ENCODE results near the gene TMPRSS13. TPM values are rescaled to one million over a fixed set of nuclear protein-coding genes. Genes with fewer than 3 reads are reported as not detected.

Gene TMPRSS13
- total and polyA plus RNA-seq, 8 donors = 0.19 to 3.8 (median 1.2) TPM; not detected in 3

DNA sequence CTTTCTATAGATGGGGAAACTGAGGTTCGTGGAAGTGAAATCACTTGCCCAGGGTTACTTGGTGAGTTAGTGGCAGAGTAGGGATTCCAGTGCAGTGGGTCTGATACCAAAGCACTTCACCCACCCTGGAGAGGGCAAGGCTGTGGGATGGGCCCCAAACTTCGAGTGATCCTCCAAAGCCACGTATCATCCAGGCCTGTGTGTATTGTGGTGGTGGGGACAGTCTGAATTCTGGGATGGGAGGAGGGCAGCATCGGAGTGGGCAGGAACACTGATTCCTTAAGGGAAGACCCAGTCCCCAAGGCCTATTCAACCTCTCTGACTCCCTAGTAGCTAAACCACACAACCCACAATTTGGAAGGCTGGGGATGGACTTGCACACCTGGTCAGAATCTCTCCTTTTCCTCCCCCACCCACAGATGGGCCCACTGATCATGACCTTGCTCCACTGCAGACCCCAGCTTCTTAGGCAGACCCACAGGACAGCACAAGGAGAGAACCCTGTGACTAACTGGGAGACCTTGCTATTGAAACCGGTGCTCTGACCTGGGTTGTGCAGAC is 11.5 kb downstream of the TMPRSS13 start:
- H3K4me1 ChIP-seq = no peaks in the 10 kb centered on the region
- intact Hi-C loops (cut with DNase I; ENCODE audit: low total_unique reads) = no loop called here
- H3K36me3 ChIP-seq = no peaks in the 10 kb centered on the region
- no peak for DNase-seq
- no peak overlapping the region for H3K27ac ChIP-seq
- H3K27me3 ChIP-seq = peaks cover 0 to 8% (median 0%) of the 10 kb centered on the region in 3 donors
- TF ChIP-seq POLR2A (IDR thresholded peaks at IDR 0.05) (no peak), POLR2AphosphoS5 (IDR thresholded peaks at IDR 0.05) (no peak), EP300 (IDR thresholded peaks at IDR 0.05) (no peak)
- TF ChIP-seq, protein P1, sequence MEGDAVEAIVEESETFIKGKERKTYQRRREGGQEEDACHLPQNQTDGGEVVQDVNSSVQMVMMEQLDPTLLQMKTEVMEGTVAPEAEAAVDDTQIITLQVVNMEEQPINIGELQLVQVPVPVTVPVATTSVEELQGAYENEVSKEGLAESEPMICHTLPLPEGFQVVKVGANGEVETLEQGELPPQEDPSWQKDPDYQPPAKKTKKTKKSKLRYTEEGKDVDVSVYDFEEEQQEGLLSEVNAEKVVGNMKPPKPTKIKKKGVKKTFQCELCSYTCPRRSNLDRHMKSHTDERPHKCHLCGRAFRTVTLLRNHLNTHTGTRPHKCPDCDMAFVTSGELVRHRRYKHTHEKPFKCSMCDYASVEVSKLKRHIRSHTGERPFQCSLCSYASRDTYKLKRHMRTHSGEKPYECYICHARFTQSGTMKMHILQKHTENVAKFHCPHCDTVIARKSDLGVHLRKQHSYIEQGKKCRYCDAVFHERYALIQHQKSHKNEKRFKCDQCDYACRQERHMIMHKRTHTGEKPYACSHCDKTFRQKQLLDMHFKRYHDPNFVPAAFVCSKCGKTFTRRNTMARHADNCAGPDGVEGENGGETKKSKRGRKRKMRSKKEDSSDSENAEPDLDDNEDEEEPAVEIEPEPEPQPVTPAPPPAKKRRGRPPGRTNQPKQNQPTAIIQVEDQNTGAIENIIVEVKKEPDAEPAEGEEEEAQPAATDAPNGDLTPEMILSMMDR (IDR thresholded peaks at IDR 0.05) = no peak
- no peaks in the 10 kb centered on the region for H3K9me3 ChIP-seq
- 85 to 92% (median 90%) methylated on average over 5 of the region's 5 CpGs for WGBS, 5 donors
- H3K4me3 ChIP-seq = no peak overlapping the region

DNA sequence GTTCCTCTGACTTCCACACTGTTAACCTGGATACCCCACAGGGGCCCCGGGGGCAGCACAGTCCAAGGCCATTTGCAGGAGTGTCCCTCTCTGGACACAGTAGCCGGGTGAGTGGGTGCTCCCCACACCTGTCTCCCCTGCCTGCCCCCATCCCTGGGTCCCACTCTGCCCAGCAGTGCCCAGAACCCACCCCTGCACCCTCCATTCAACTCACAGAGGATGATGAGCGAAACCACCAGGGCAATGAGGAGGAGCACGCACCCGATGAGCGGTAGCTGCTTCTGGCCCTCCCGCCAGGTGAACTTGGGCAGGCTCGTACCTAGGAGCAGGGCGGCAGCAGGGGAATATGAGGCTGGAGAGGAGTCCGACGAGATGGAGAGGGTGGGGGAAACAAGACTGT is 12.2 kb downstream of the TMPRSS13 start:
- 86 to 94% (median 92%) methylated on average over 11 of the region's 11 CpGs for WGBS, 5 donors
- Histone ChIP-seq H3K27me3 (peaks cover 0 to 8% (median 0%) of the 10 kb centered on the region in 3 donors), H3K36me3 (no peaks in the 10 kb centered on the region), H3K9me3 (no peaks in the 10 kb centered on the region), H3K4me3 (no peak overlapping the region), H3K27ac (no peak overlapping the region), H3K4me1 (no peaks in the 10 kb centered on the region)
- intact Hi-C loops (cut with DNase I; ENCODE audit: low total_unique reads) = no loop called here
- DNase-seq = no peak
- TF ChIP-seq POLR2AphosphoS5 (IDR thresholded peaks at IDR 0.05) (no peak), EP300 (IDR thresholded peaks at IDR 0.05) (no peak), POLR2A (IDR thresholded peaks at IDR 0.05) (no peak)
- TF ChIP-seq, protein P1 (IDR thresholded peaks at IDR 0.05) = no peak

DNA sequence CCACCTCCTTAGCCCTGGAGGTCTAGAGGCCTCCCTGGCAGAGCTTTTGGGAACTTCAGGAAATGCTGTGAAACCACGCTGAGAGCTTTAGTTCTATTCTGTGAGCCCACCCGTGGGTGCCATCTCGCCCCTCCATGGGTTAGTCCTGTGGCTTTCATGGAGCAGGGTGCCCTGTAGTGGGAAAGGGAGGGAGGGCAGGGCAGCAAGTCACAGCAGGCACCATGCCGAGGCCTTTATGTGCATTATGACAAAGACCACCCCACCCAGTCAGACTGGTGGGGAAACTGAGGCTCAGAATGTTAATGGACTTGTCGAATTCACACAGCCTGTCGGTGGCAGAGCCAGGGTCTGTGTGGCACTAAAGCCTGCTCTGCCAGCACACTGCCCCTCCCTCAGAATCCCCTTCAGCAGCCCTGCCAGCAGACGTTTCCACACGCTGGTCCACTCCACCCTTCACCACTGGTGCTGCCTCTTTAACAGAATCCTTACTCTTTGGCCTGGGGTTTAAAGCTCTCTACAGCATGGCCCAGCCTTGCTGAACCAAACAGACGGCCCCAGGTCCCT is 13.4 kb downstream of the TMPRSS13 start:
- no peaks in the 10 kb centered on the region for H3K4me1 ChIP-seq
- H3K27ac ChIP-seq = no peak overlapping the region
- no peak for TF ChIP-seq EP300 (IDR thresholded peaks at IDR 0.05)
- TF ChIP-seq POLR2AphosphoS5 (IDR thresholded peaks at IDR 0.05) = no peak
- TF ChIP-seq POLR2A (IDR thresholded peaks at IDR 0.05) = no peak
- TF ChIP-seq, protein P1 (IDR thresholded peaks at IDR 0.05) = no peak
- no peak overlapping the region for H3K4me3 ChIP-seq
- DNase-seq = no peak
- peaks cover 0 to 17% (median 0%) of the 10 kb centered on the region in 3 donors for H3K27me3 ChIP-seq
- intact Hi-C loops (cut with DNase I; ENCODE audit: low total_unique reads) = no loop called here
- WGBS, 5 donors = 74 to 85% (median 80%) methylated on average over 8 to 9 of the region's 9 CpGs
- H3K9me3 ChIP-seq = no peaks in the 10 kb centered on the region
- H3K36me3 ChIP-seq = no peaks in the 10 kb centered on the region

DNA sequence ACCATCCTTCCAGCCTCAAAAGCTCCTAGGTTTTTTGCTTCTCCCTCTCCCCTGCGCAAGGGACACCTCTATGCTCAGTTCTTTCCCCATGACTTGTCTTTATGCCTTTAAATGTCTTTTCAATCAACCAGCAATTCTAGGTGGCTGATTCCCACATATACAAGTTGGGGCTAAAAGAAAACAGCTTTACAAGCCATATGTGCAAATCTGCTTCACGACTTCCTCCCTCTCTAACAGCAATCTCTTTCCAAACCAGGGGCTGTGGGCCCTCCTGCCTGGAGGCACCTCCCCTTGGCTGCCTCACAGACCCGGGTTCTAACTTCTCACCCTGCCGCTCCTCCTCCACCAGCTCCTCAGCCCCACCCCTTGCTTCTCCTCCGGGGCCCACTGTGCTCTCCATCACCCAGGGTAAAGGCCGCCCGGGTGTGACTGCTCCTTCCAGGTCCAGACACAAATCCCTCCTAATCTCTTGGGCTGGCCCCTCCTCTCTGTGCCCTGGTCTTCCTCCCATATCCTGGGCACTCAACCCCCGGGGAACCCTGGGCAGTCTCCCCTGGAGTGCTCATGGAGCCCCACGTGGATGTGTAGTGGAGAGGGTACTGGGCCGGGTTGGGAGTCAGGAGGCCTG is 14.1 kb downstream of the TMPRSS13 start:
- intact Hi-C loops (cut with DNase I; ENCODE audit: low total_unique reads) = no loop called here
- no peaks in the 10 kb centered on the region for H3K36me3 ChIP-seq
- no peak overlapping the region for H3K4me3 ChIP-seq
- no peak for TF ChIP-seq EP300 (IDR thresholded peaks at IDR 0.05)
- TF ChIP-seq, protein P1 (IDR thresholded peaks at IDR 0.05) = no peak
- no peak for TF ChIP-seq POLR2A (IDR thresholded peaks at IDR 0.05)
- TF ChIP-seq POLR2AphosphoS5 (IDR thresholded peaks at IDR 0.05) = no peak
- H3K9me3 ChIP-seq = no peaks in the 10 kb centered on the region
- WGBS, 5 donors = 42 to 63% (median 47%) methylated on average over 10 of the region's 10 CpGs
- DNase-seq = no peak
- no peak overlapping the region for H3K27ac ChIP-seq
- H3K4me1 ChIP-seq = no peaks in the 10 kb centered on the region
- peaks cover 0 to 17% (median 0%) of the 10 kb centered on the region in 3 donors for H3K27me3 ChIP-seq
